HG02885 (cell line): ENCODE data around the gene SLC6A7.

Experiments used
- ATAC-seq: cut with Tn5 transposase; IDR thresholded peaks from one replicate; pipeline ENCODE4 v1.9.1; 2021; ENCODE audit warnings: mild to moderate bottlenecking; ENCODE audit not compliant: unreplicated experiment, poor library complexity

The SLC6A7 gene

GRCh38 chr5:150189728-150190502 is at the start of gene SLC6A7:
Gene SLC6A7 (plus strand): TSS chr5:150190062. CDS start chr5:150190328, 266 bp downstream.
- no peak for ATAC-seq

GRCh38 chr5:150140830-150141229 is 49.0 kb upstream of the SLC6A7 start:
- ATAC-seq, result no peak

GRCh38 chr5:150141544-150142184 is 48.2 kb upstream of the SLC6A7 start:
- ATAC-seq, result no peak

GRCh38 chr5:150142185-150142958 is 47.5 kb upstream of the SLC6A7 start:
- ATAC-seq, result no peak

- no peak for ATAC-seq
Measured at GRCh38 chr5:150142959-150143349, 46.9 kb upstream of the SLC6A7 start.

- ATAC-seq, result no peak
Measured at GRCh38 chr5:150143350-150144245, 46.3 kb upstream of the SLC6A7 start.

GRCh38 chr5:150144246-150144801 is 45.5 kb upstream of the SLC6A7 start:
- no peak for ATAC-seq

- ATAC-seq, result no peak
Measured at GRCh38 chr5:150144879-150145278, 45.0 kb upstream of the SLC6A7 start.

GRCh38 chr5:150146235-150146634 is 43.6 kb upstream of the SLC6A7 start:
- no peak for ATAC-seq

GRCh38 chr5:150146862-150147601 is 42.8 kb upstream of the SLC6A7 start:
- no peak for ATAC-seq

- no peak for ATAC-seq
Measured at GRCh38 chr5:150147670-150148069, 42.2 kb upstream of the SLC6A7 start.

- ATAC-seq, result no peak
Measured at GRCh38 chr5:150148117-150148927, 41.5 kb upstream of the SLC6A7 start.

- no peak for ATAC-seq
Measured at GRCh38 chr5:150149618-150150017, 40.2 kb upstream of the SLC6A7 start.

GRCh38 chr5:150152636-150153462 is 37.0 kb upstream of the SLC6A7 start:
- ATAC-seq, result no peak

- ATAC-seq, result no peak
Measured at GRCh38 chr5:150153483-150153882, 36.4 kb upstream of the SLC6A7 start.

- peak; percentile 54 for ATAC-seq
Measured at GRCh38 chr5:150153957-150154617, 35.8 kb upstream of the SLC6A7 start.

- no peak for ATAC-seq
Measured at GRCh38 chr5:150154618-150155128, 35.2 kb upstream of the SLC6A7 start.
